ENCODE results near the gene HORMAD2. TPM values are rescaled to one million over a fixed set of nuclear protein-coding genes. Genes with fewer than 3 reads are reported as not detected.

Gene HORMAD2
- total RNA-seq, 4 donors from 2014 or later, result not detected

DNA sequence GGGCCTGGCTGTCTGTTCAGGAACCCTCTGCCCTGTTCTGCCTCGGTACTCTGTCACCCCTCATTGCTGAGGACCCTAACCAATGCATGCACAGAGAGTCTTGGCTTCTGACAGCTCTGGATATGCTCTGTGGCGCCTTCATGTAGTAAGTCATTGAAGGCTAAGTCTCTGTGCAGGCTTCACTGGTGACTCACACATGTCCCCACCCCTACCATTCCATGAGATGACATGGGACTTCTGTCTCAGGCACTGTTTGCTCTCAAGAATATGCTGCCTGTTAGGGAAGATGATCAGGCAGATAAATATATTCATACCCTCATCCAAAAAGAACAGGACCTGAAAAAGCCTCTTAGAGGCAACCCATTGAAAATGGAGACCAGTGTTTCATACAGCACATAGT lies 43.6 kb upstream of the HORMAD2 start:
- Histone ChIP-seq H3K36me3 (peaks cover 0 to 10% (median 0%) of the 10 kb centered on the region in 3 donors), H3K27ac (no peak overlapping the region), H3K9me3 (no peaks in the 10 kb centered on the region), H3K4me1 (peaks cover 0 to 23% (median 0%) of the 10 kb centered on the region in 4 donors), H3K27me3 (no peaks in the 10 kb centered on the region), H3K4me3 (no peak overlapping the region)
- 60 to 80% methylated on average over 2 of the region's 2 CpGs for WGBS, 2 donors
- DNase-seq (ENCODE audit: low spot score in 2 of 2), result no peak
- TF ChIP-seq, protein P1, sequence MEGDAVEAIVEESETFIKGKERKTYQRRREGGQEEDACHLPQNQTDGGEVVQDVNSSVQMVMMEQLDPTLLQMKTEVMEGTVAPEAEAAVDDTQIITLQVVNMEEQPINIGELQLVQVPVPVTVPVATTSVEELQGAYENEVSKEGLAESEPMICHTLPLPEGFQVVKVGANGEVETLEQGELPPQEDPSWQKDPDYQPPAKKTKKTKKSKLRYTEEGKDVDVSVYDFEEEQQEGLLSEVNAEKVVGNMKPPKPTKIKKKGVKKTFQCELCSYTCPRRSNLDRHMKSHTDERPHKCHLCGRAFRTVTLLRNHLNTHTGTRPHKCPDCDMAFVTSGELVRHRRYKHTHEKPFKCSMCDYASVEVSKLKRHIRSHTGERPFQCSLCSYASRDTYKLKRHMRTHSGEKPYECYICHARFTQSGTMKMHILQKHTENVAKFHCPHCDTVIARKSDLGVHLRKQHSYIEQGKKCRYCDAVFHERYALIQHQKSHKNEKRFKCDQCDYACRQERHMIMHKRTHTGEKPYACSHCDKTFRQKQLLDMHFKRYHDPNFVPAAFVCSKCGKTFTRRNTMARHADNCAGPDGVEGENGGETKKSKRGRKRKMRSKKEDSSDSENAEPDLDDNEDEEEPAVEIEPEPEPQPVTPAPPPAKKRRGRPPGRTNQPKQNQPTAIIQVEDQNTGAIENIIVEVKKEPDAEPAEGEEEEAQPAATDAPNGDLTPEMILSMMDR (IDR thresholded peaks at IDR 0.05), result no peak
- TF ChIP-seq EP300 (IDR thresholded peaks at IDR 0.05) (no peak), POLR2A (IDR thresholded peaks at IDR 0.05) (no peak)

DNA sequence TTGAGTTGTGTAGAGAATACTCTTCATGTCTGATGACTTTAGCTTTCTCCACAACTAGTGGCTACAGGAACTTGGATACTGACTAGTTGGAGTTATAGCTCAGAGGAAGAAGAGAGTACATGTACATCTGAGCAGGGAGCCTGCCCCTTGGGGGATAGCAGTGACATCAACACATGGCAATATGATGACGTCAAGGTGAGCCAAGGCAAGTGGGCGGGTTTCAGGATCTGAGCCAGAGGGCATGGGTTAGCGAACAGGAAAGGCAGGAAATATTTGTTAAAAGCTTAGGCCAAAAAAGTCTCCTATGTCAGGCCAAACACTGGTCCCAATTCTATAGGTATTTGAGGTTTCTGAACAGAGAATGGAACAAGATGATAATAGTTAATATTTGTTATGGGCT lies 42.0 kb upstream of the HORMAD2 start:
- no peaks in the 10 kb centered on the region for H3K9me3 ChIP-seq
- 54 to 57% methylated on average over 3 of the region's 3 CpGs for WGBS, 2 donors
- no peaks in the 10 kb centered on the region for H3K27me3 ChIP-seq
- H3K4me1 ChIP-seq, result peaks cover 0 to 17% (median 0%) of the 10 kb centered on the region in 4 donors
- no peak for DNase-seq (ENCODE audit: low spot score in 2 of 2)
- H3K27ac ChIP-seq, result no peak overlapping the region
- peaks cover 0 to 6% (median 0%) of the 10 kb centered on the region in 3 donors for H3K36me3 ChIP-seq
- H3K4me3 ChIP-seq, result no peak overlapping the region
- TF ChIP-seq EP300 (IDR thresholded peaks at IDR 0.05), result no peak
- TF ChIP-seq, protein P1 (IDR thresholded peaks at IDR 0.05), result no peak
- TF ChIP-seq POLR2A (IDR thresholded peaks at IDR 0.05), result no peak

DNA sequence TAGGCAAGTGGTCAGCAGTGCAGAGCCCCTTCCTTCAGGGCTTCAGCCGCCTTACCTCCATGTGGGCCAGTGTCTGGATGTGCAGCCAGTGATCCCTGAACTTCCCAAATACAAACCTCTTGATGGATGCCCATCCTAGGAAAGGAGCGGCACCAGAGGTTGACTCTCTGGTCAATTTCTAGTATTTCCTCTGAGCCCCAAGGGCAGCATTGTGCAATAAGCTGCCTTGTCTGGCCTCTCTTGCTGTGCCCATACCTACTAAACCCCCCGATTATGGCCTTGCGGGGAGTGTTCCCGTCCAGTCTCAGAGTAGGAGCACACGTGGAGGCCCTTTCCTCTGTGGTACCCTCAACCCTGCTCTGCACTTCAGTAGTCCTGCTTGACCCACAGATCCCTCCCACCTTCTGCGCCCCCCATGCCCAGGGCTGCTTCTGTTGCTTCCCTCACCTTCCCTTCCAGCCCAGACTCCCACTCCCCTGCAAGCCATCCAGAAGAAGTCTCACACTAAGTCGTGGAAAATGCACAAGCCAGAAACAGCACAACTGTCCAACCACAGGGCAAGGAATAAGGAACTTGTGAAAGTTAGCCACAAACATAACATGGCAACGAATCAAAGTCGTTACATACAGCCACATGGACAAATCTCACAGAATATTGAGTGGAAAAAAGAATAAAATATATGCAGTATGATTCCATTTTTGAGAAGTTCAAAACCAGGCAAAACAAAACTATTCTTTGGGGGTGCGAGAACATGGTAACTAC lies 39.6 kb upstream of the HORMAD2 start:
- Histone ChIP-seq H3K36me3 (peaks cover 0 to 5% (median 0%) of the 10 kb centered on the region in 3 donors), H3K27ac (no peak overlapping the region), H3K4me1 (peaks cover 0 to 21% (median 3%) of the 10 kb centered on the region in 4 donors), H3K9me3 (no peaks in the 10 kb centered on the region), H3K27me3 (no peaks in the 10 kb centered on the region), H3K4me3 (no peak overlapping the region)
- 87 to 90% methylated on average over 11 of the region's 11 CpGs for WGBS, 2 donors
- DNase-seq (ENCODE audit: low spot score in 2 of 2), result no peak
- TF ChIP-seq, protein P1 (IDR thresholded peaks at IDR 0.05), result no peak
- TF ChIP-seq POLR2A (IDR thresholded peaks at IDR 0.05), result no peak
- no peak for TF ChIP-seq EP300 (IDR thresholded peaks at IDR 0.05)

DNA sequence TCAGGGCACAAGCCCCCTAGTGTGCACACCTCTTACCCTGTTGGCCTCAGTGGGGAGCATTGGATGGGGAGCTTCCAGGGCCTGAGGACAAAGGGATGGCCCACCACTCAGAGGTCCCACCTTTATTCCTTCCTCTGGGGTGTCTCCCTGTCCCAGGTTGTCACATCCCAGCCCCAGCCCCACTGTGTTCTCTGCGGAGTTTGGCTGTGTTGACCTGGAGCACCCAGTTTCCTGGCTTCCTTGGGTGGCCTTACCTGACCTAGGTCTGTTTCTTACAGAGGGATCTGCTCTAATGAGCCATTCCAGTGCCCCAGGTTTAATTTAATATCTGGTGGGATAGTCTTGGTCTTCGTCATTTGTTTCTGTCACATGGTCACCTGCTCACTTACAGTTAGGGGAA lies 38.8 kb upstream of the HORMAD2 start:
- no peaks in the 10 kb centered on the region for H3K27me3 ChIP-seq

DNA sequence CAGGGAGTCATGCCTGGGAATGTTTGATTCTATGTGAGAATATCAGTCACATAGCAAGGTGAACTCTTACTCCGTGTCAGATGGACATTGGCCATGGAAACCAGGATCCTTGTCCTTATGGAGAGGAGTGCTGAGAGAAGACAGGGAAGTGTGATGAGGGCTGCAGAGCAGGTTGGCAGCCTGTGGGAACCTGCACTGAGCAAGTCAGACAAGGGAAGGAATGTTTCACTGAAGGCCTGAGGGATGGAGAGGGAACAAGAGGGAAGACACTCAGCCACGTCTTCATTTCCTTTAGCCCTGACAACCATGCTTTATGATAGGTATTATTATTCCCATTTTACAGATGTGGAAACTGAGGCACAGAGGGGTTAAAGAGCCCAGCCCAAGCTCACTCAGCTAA lies 38.4 kb upstream of the HORMAD2 start:
- no peak overlapping the region for H3K27ac ChIP-seq
- H3K36me3 ChIP-seq, result no peaks in the 10 kb centered on the region
- no peaks in the 10 kb centered on the region for H3K27me3 ChIP-seq
- TF ChIP-seq EP300 (IDR thresholded peaks at IDR 0.05) (no peak), POLR2A (IDR thresholded peaks at IDR 0.05) (no peak)
- TF ChIP-seq, protein P1 (IDR thresholded peaks at IDR 0.05), result no peak
- DNase-seq (ENCODE audit: low spot score in 2 of 2), result no peak
- H3K4me1 ChIP-seq, result peaks cover 0 to 21% (median 3%) of the 10 kb centered on the region in 4 donors
- H3K9me3 ChIP-seq, result no peaks in the 10 kb centered on the region
- 97 to 98% methylated on average over 2 of the region's 2 CpGs for WGBS, 2 donors
- H3K4me3 ChIP-seq, result no peak overlapping the region

More for the DNA sequence above, 38.8 kb upstream of the HORMAD2 start:
- Histone ChIP-seq H3K4me1 (peaks cover 0 to 21% (median 3%) of the 10 kb centered on the region in 4 donors), H3K4me3 (no peak overlapping the region), H3K36me3 (no peaks in the 10 kb centered on the region), H3K27ac (no peak overlapping the region), H3K9me3 (no peaks in the 10 kb centered on the region)
- TF ChIP-seq POLR2A (IDR thresholded peaks at IDR 0.05), result no peak
- TF ChIP-seq, protein P1 (IDR thresholded peaks at IDR 0.05), result no peak
- no peak for TF ChIP-seq EP300 (IDR thresholded peaks at IDR 0.05)
- no peak for DNase-seq (ENCODE audit: low spot score in 2 of 2)
- WGBS, 2 donors, result 69 to 98% methylated on average over 2 of the region's 2 CpGs

Measured in tibial nerve (tissue), 4 donors.